ENCODE measurements around the gene SLC25A23. TPM values are rescaled to one million over a fixed set of nuclear protein-coding genes. Genes with fewer than 3 reads are reported as not detected.

SLC25A23 gene
- total RNA-seq, 1 donor from 2014 or later, result 16.0 TPM

GRCh38 chr19:6415591-6416190, 43.9 kb downstream of the SLC25A23 start:
- no peak for DNase-seq (ENCODE audit: low spot score)

GRCh38 chr19:6414793-6415590, 44.6 kb downstream of the SLC25A23 start:
- H3K4me1 Mint-ChIP-seq, result no peaks in the 10 kb centered on the region
- no peak overlapping the region for H3K27ac Mint-ChIP-seq
- Histone ChIP-seq H2AFZ (replicated peaks) (no peak overlapping the region), H3K4me1 (no peaks in the 10 kb centered on the region), H3K9ac (no peak overlapping the region), H3K79me2 (ENCODE audit: low read depth) (peaks cover 31% of the 10 kb centered on the region), H3K27ac (no peak overlapping the region), H3K4me3 (no peak overlapping the region), H3K36me3 (no peaks in the 10 kb centered on the region), H3F3A (ENCODE audit: low read depth) (peaks cover 45% of the 10 kb centered on the region), H3K27me3 (no peaks in the 10 kb centered on the region), H4K20me1 (ENCODE audit: low read depth) (peaks cover 81% of the 10 kb centered on the region), H3K4me2 (no peak overlapping the region), H3K9me3 (ENCODE audit: low read depth) (no peaks in the 10 kb centered on the region)
- no peak for DNase-seq (ENCODE audit: low spot score)
- no peak overlapping the region for H3K4me3 Mint-ChIP-seq
- no peak for TF ChIP-seq EZH2 (IDR thresholded peaks at IDR 0.05)
- no peak for TF ChIP-seq CTCF (IDR thresholded peaks at IDR 0.05)
- TF ChIP-seq EZH2phosphoT487 (IDR thresholded peaks at IDR 0.05), result no peak
- H3K27me3 Mint-ChIP-seq (ENCODE audit: insufficient read depth, low read depth), result peaks cover 18% of the 10 kb centered on the region
- H3K36me3 Mint-ChIP-seq, result peaks cover 13% of the 10 kb centered on the region
- H3K9me3 Mint-ChIP-seq, result no peaks in the 10 kb centered on the region

More at GRCh38 chr19:6415591-6416190, 43.9 kb downstream of the SLC25A23 start:
- H4K20me1 ChIP-seq (ENCODE audit: low read depth), result peaks cover 88% of the 10 kb centered on the region
- H3K36me3 ChIP-seq, result no peaks in the 10 kb centered on the region
- no peak overlapping the region for H3K4me3 Mint-ChIP-seq
- H3K27ac Mint-ChIP-seq, result no peak overlapping the region
- H3K36me3 Mint-ChIP-seq, result peaks cover 17% of the 10 kb centered on the region
- H3K4me1 ChIP-seq, result no peaks in the 10 kb centered on the region
- H3K27me3 ChIP-seq, result no peaks in the 10 kb centered on the region
- no peak overlapping the region for H2AFZ ChIP-seq (replicated peaks)
- no peak overlapping the region for H3K27ac ChIP-seq
- H3K9ac ChIP-seq, result no peak overlapping the region
- H3K4me3 ChIP-seq, result no peak overlapping the region
- peaks cover 45% of the 10 kb centered on the region for H3F3A ChIP-seq (ENCODE audit: low read depth)
- no peaks in the 10 kb centered on the region for H3K9me3 Mint-ChIP-seq
- H3K4me1 Mint-ChIP-seq, result peaks cover 2% of the 10 kb centered on the region
- TF ChIP-seq EZH2phosphoT487 (IDR thresholded peaks at IDR 0.05) (no peak), EZH2 (IDR thresholded peaks at IDR 0.05) (no peak), CTCF (IDR thresholded peaks at IDR 0.05) (no peak)
- peaks cover 17% of the 10 kb centered on the region for H3K27me3 Mint-ChIP-seq (ENCODE audit: insufficient read depth, low read depth)
- no peak overlapping the region for H3K4me2 ChIP-seq
- H3K79me2 ChIP-seq (ENCODE audit: low read depth), result peaks cover 38% of the 10 kb centered on the region
- no peaks in the 10 kb centered on the region for H3K9me3 ChIP-seq (ENCODE audit: low read depth)

GRCh38 chr19:6413721-6414643, 45.6 kb downstream of the SLC25A23 start:
- Histone ChIP-seq H3K36me3 (no peaks in the 10 kb centered on the region), H3K27me3 (no peaks in the 10 kb centered on the region), H4K20me1 (ENCODE audit: low read depth) (peaks cover 71% of the 10 kb centered on the region), H3K4me1 (no peaks in the 10 kb centered on the region), H3K79me2 (ENCODE audit: low read depth) (peaks cover 21% of the 10 kb centered on the region), H3K9me3 (ENCODE audit: low read depth) (no peaks in the 10 kb centered on the region), H2AFZ (replicated peaks) (no peak overlapping the region), H3K4me3 (no peak overlapping the region), H3K27ac (no peak overlapping the region), H3F3A (ENCODE audit: low read depth) (peaks cover 45% of the 10 kb centered on the region), H3K4me2 (no peak overlapping the region), H3K9ac (no peak overlapping the region)
- no peaks in the 10 kb centered on the region for H3K4me1 Mint-ChIP-seq
- peaks cover 18% of the 10 kb centered on the region for H3K27me3 Mint-ChIP-seq (ENCODE audit: insufficient read depth, low read depth)
- H3K36me3 Mint-ChIP-seq, result peaks cover 10% of the 10 kb centered on the region
- H3K27ac Mint-ChIP-seq, result no peak overlapping the region
- DNase-seq (ENCODE audit: low spot score), result peak; percentile 38
- no peak overlapping the region for H3K4me3 Mint-ChIP-seq
- no peak for TF ChIP-seq CTCF (IDR thresholded peaks at IDR 0.05)
- no peak for TF ChIP-seq EZH2 (IDR thresholded peaks at IDR 0.05)
- no peaks in the 10 kb centered on the region for H3K9me3 Mint-ChIP-seq
